A549 (cell line): Measurements from ENCODE around the gene PIM1.

ENCODE experiments used
- CTCF ChIP-seq: fragments of >200 bp; sonication (Bioruptor Twin); formaldehyde crosslinking; IDR thresholded peaks from 3 replicates; pipeline ENCODE4 v1.5.1; 2016
- EP300 ChIP-seq, 2 experiments: fragments of >200 bp; sonication (Bioruptor Twin); formaldehyde crosslinking; IDR thresholded peaks; 2 replicates in 1 of 2; 3 replicates in 1 of 2; pipeline ENCODE4 v1.6.1; 2016 to 2017
- MYC ChIP-seq: IDR thresholded peaks from 2 replicates; pipeline ENCODE4 v1.6.1; 2012; ENCODE audit warnings: mild to moderate bottlenecking, inconsistent platforms, low read length, improper control_type of control experiment, borderline replicate concordance
- POLR2A ChIP-seq: IDR thresholded peaks from 2 replicates; pipeline ENCODE4 v1.6.1; 2012; ENCODE audit warnings: mild to moderate bottlenecking, low read length
- RCOR1 ChIP-seq: fragments of 150-350 bp; IDR thresholded peaks from 2 replicates; pipeline ENCODE4 v1.6.1; 2014; ENCODE audit warnings: antibody characterized with exemption, low read length, low read depth
- REST ChIP-seq: fragments of 200-600 bp; sonication (generic); IDR thresholded peaks from 2 replicates; pipeline ENCODE4 v1.6.1; 2016; ENCODE audit warnings: antibody characterized with exemption, mild to moderate bottlenecking, moderate library complexity
- RFX5 ChIP-seq: fragments of 450-650 bp; IDR thresholded peaks from 2 replicates; pipeline ENCODE4 v1.7.1; 2014; ENCODE audit warnings: antibody characterized with exemption, mild to moderate bottlenecking, moderate library complexity

DNA sequence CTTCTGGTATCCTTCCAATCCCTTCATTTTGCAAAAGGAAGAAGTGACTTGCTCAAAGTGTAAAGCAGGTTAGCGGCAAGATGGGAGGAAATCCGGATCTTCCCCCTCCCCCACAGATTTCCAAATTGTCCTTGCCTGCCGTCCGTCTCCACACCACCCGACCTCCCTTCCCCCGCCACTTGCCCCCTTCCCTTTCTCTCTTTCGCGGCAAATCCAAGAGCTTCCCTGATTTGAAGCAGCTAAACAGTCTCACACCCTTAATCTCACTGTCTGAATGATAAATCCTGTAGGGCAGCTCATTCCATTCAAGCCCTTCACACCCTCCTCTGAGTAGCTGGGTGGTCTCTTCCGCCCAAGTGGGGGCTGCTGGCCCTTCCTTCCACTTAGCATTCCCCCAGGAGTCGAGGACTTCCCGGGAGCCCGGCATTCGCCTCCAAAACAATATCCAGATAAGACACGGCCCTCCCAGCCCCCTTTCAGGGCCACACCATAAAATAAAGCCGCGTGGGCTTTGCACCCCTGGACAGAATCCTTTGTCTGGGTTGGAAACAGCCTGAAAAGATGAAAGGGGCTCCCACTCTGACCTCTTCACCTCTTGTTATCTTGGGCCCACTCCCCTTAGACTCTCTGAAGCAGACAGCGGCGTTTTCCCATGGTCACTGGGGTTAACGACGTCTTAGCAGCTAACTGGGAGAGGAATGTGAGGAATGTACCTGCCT is 44.0 kb upstream of the PIM1 start:
- TF ChIP-seq CTCF (no peak), MYC (no peak), POLR2A (no peak), EP300 (IDR thresholded peaks at IDR 0.05) (no peak), REST (no peak), RFX5 (no peak), RCOR1 (no peak)
